Activated naive CD8-positive, alpha-beta T cell treated with anti-CD3 and anti-CD28 coated beads, Interleukin-2, amount 50 U/mL, for 16 hours (primary cell): ENCODE results near the gene TCERG1L.

Experiments
- DNase-seq: peaks from one replicate; pipeline ENCODE4 v3.0.0-alpha.2; 2020; ENCODE audit warnings: low read depth, low spot score

Gene TCERG1L

DNA sequence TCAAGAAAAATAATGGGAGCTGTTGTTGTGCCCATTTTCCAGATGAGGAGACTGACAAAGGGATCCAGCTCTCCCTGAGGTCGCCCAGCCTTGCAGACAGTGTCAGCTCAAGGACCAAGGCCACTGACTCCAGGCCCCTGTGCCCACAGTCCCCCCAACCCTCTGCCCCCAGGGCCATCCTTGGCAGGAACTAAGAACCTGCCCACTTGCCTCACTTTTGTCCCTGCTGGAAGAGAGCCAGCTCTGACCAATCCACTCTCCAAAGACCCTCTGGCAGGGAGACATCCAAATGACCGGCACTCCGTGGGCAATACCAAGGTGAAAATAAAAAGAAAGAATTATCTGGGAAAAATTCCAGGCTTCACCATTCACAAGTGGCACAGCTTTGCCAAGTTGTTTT, 101.3 kb downstream of the TCERG1L start:
- no peak for DNase-seq

DNA sequence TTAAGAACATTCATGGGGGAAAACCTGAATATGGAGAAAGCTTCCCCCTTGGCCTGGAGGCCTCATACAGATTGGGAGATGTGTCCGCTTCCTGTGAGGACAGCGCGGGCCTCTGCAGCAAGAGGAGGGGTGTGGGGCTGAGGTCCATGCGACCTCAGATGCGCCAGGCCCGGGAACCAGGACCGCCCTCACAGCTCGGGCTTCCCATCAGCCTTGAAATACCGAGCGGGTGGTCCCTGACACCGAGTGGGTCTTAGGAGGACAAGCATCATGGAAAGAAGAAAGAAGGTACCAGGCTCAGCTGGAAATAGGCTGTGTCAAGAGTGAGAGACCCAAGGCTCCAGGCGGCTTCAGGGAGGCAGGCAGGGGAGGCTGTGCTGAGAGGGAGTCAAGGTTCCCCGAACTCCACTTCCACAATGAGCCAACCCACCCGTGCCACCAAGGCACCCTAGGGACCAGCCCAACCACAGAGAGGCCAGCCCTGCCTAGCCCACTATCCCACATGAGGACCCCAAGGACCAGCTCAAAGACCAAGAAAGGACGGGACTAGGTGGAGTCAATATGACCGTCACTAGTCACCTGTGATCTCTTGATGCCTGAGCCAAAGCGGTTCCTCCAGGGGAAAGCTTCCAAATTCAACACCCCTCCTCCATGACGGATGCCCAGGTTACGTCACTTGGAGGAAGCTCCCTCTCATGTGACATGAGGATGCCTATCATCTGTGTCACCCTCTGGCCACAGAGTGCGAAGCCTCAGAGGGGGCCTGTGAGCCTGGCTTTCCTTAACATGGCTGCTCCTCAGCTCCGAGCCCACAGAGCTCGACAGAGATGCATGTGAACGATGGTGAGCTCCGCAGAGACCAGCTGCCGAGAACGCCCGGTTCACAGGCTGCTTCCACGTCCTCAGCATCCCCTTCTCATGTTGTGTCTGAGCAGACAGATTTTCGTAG, 103.7 kb downstream of the TCERG1L start:
- DNase-seq: no peak

DNA sequence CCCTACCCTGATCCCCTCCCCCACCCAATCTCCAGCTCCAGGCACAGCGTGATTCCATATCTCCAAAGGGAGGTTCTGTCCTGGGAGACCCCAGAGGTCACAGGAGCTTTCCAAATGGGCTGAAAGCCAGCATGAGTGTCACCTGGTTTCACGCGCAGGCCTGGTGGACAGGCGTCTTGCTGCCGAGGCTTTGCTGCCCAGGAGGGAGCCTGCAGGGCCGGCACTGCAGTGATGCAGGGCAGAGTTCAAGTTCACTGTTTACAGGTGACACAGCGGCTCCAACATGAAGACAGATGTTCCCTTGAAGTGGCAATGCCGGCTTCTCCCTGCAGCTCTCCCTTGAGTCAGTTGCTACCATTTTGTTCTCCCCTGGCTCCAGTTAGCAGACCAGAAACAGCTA, 104.3 kb downstream of the TCERG1L start:
- DNase-seq: no peak

DNA sequence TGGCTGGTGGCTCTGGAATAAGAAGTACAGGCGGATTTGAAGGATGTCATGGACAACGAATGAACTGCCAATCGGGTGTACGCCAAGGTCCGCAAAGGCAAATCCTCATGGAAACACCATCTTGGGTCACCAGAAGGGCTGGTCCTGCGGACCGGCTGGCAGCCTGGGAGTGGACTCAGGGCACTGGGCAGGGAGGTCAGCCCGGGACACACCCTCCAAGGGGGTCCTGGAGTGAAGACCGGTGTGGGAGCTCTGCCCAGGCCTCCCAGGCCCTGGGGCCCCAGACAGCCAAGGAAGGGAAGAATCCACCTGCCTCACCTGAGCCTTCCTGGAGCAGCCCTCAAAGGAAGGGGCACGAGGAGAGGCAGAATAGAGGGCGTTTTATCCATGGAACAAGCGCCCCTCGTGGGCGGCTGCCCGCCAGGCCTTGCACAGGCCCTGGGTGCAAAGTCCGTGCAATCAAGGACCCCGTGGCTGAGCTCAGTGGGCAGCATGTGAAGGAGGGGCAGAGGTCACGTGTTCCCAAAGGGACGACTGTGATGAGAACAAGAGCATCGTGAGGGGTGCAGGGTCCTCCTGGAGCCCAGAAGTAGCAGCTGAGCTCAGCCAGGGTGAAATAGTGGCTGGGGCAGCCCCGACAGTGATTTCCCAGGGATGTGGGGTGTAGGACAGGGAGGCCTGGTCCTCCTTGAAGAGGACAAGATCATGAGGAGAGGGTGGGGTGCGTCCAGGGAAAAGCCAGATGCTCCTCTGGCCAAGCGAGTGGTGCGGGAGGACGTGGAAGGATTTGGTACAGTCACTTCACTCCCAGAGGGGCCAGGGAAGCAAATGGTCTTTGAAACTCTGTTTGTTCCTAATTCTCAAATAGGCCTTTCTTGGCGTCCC, 105.2 kb downstream of the TCERG1L start:
- no peak for DNase-seq

DNA sequence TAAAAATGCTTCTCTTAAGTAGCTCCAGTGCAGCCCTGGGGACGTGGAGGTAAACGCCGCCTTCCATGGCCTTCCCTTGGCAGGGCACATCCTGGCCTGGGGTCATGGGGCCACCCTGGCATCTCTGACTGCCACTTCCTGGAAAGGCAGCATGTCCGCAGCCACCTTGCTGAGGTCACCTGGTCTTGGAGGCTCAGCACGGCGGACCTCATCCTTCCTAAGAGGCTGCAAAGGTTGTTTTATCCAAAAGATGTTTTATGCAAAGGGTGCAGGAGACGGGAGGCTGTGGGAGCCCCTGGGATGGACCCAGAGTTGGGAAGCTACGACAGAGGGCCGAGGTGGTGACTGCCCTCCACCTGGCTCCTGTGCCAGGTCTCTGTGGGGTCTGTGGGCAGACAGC, 106.0 kb downstream of the TCERG1L start:
- DNase-seq: no peak

DNA sequence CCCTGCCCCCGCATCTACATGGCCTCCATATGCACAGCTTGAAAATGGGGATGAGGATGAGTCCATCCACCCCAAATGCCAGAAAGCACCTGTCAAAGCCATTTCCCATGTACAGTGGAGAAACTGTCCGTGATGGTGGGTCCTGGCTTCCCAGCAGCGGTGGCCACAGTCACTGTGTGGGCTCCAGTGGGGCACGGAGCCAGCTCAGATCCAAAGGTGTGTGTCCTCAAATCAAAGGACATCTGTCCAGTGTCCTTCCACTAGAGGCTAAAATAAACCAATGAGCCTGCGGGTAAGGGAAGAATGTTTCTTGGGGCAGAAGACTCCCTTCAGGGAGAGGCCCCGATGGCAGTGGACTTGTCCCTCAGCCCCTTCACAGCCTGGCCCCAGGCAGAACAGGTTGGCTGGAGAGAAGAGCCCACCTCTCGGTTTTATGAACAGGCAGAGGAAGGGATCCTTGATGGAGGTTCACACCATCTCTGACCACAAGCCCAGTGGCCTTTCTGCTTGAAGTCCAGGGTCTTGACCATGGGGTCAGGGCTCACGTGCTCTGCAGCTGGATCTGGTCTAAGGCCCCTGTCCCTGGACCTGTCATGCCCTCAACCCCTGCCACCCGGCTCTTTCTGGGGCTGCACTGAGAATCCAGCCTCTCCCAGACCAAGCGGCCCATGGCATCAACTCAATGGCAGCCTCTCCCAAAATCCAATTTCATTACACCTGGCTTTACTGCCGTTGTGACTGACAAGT, 106.9 kb downstream of the TCERG1L start:
- DNase-seq: no peak

DNA sequence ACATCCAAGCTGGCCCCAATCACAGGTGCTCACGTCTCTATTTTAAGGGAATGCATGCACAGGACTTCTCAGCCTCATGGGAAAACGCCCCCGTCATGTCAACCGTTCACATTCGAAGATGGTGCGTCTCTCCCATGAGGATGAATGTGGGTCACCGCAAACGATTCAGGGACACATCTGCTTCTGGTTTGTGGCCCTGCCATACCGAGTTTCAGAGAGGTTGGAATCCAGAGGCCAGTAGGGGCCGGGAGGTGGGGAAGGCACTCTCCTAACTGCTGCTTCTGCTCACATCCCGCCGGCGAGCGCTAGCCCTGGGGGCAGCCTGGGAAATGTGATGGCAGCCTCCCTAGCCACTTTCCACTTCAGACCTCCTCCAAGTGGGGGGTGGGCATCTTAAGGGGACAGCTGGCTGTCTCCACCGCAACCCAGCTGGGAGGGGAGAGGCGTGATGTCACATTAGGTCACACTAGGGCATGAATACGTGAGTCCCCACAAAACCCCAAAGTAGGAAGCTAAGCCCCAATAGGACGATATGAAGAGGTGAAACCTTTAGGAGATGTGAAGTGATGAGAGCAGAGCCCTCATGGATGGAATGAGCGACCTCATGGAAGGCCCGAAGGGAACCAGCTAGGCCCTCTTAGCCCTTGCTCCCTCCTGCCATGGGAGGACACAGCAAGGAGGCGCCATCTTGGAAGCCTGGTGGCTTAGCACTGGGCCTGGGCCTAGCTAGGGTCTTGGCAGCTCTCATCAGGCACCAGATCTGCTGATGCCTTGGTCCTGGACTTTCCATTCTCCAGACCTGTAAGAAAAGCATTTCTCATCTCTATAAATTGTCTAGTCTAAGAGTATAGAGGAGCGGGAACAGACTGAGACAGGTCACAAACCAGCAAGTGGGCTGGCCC, 107.8 kb downstream of the TCERG1L start:
- DNase-seq: no peak

DNA sequence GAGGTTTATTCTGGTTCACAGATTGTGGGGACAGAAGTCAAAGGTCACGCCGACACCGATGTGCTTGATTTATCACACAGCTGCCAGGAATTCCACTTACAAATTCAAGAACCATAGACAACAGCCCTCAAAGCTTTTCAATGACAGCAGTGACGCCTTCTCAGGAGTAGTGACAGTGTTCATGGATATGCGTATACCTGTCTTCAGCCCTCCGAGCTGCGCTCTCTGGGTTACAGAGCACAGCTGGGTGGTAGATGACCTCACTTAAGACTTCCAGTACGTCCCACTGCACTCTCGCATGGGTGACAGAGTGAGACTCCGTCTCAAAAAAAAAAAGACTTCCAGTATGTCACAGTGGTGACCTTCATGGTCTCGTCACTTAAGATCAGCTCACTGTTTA, 108.5 kb downstream of the TCERG1L start:
- no peak for DNase-seq

DNA sequence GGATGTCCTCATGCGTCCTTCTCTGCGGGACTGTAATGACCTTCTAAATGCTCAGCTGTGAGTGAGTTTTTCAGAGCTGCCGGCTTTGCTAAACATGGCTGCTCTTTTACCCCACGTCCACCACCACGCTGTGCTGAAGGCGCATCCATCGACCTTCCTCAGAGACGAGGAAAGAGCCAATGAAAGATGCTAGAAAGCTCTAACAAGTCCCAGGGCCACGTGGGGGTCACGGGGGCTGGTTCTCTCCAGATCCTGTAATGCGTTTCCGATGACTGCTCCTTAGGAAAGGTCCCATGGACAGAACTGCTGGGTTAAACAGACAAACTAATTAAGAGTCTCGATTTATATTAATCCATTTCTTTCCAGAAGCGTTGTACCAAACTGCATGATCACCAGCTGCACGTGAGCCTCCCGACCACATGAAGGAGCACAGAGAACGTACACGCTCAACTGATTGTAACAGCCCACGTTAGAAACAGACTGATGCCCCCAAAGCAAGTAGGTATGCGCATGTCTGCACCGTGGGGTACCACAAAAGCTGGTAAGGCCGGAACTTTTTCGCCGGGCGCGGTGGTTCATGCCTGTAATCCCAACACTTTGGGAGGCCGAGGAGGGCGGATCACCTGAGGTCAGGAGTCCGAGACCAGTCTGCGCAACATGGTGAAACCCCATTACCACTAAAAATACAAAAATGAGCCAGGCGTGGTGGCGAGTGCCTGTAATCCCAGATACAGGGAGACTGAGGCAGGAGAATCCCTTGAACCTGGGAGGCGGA, 109.6 kb downstream of the TCERG1L start:
- DNase-seq: no peak

DNA sequence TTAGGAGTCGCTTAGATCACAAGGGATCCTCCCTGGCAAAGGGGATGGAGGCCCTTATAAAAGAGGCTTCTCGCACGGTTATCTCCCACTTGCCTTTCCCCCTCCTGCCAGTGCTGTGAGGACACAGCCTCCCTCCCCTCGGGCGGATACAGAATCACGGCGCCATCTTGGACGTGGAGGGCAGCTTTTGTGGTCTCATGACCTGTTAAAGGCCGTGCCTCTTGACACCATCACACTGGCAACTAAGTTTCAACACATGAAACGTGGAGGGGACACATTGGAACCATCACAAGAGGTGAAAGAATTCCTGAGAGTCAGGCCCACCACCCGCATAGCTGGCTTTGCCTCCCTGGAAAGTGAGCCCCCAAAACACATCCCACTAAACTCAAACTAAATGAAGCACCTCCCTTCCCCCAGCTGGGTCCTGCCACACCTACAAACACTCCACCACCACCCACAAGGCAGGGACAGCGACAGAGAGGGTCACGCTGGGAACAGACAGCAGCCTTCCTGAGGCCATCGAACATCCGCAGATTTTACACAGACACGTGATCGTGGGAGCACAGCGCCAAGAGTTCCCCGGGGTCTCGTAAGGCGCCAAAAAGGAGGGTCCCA, 110.6 kb downstream of the TCERG1L start:
- no peak for DNase-seq

DNA sequence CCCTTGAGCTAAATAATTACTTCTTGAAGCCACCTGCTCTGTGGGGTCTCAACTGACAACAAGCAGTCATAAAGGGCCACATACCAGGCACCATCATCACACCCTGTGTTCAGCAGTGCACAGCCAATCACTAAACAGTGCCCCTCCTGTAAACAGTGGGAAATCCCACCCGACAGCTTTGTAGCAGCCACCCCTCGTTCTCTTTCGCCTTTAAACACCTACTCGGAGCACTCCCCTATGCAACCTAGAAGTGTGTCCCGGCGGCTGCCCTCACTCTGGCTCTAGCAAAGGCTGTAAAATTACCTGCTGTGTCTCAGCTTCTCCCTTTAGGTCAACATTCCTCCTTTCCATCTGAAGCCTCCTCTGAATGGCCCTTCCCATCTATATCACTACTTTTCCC, 111.9 kb downstream of the TCERG1L start:
- no peak for DNase-seq

DNA sequence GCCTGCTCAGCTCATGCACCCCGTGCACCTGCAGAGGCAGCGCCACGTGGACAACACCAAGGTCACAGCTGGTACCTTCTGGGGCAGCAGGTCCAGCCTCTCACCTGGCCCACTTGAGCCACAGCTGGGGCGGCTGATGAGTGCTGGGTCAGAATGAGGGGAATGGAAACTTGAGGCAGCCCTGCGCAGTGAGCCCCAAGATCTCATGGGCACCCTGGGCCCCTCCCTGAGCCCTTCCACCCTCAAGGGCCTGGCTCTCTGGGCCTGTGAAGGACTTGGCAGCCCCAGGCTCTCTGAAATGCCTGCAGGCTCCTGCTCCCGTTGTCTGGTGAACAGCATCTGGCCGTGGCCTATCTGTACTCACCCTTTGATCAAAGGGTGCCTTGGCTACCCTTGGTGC, 112.7 kb downstream of the TCERG1L start:
- no peak for DNase-seq

DNA sequence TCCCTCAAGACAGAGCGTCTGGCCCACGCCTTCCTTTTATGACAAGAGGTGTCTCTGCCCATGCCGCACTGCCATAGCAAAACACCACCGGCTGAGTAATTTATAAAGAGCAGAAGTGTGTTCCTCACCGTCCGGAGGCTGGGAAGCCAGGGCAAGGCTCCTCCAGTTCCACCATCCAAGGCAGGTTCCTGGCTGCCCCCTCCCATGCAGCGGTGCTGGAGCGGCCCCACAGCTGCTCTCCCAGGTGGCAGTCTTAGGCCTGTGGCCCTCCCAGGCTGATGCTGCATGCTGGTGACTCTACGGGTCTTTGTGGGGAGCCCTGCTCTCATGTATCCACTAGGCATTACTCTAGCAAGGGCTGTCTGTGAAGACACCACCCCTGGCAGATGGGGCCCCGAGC, 113.1 kb downstream of the TCERG1L start:
- no peak for DNase-seq

DNA sequence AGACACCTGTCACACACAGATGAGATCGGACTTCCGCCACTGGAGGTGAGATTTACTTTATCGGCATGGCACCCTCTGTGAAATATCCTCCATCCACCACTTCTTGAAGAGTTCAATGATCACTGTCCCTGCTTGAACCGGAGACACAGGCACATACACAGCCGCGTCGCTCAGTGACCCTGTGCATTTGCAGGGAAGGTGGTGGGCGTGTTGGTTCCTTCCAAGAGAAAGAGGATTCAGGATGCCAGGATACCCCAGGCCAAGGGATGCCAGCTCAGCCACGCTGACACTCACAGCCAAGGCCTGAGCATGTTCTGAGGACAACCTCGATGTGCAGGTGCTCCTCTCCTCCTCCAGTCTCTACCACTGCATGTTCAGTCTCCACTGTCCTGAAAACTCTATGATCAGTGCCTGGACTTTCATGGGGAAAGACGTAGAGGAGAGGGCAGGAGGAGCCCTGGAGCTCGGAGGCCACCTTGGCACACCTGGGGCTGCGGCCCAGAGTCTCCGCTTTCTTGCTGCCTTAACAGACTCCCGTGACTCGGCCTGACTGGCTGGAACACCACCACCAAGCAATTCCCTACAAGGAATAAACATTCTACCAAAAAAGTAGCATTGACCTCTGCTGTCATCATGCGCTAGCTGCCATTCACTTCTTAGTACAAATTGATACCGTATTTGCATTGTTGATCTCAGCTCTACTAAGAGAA, 115.2 kb downstream of the TCERG1L start:
- DNase-seq: no peak

DNA sequence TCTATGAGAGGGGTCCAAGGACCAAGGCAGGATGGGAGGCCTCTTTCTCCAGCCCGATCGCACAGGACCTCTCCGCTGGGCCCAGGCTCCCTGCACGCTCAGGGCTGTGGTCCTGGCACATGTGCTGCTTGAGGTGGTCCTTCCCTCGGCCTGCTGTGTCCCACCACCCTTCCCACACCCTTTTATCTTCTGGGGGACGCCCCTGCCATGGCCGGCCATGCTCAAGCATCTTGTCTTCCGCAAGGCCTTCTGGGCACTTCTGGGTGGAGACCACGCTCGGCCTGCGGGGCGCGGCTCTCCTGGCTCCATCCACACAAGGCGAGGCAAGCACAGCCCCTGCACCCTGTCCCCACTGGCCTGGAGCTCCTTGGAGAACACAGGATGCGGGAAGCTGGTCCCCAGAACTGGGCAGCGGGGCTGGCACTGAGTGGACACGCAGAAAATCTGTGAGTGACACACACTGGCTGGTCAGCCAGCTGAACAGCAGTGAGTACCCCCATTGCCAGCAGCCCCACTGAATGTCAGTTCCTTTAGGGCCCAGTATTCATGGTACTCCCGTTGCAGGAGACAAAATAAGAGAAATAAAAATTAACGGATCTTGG, 115.9 kb downstream of the TCERG1L start:
- no peak for DNase-seq

DNA sequence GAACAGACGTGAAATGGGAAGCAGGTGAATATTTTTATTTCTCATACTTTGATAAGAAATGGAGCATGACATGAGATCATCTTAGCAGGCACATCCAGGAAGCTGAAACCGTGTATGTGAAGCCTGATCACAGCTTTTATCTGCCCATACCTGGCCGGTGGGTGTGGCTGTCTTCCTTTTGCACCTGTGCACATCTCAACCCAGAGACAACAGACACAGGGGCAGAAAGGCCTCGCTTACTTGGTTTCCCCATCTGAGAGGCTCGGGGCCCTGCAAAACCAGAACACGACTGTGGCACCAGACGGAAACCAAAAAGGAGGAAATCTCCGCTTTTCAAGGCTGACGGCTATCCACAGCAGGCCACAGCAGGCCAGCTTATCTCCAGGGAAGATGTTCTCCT, 116.4 kb downstream of the TCERG1L start:
- no peak for DNase-seq

DNA sequence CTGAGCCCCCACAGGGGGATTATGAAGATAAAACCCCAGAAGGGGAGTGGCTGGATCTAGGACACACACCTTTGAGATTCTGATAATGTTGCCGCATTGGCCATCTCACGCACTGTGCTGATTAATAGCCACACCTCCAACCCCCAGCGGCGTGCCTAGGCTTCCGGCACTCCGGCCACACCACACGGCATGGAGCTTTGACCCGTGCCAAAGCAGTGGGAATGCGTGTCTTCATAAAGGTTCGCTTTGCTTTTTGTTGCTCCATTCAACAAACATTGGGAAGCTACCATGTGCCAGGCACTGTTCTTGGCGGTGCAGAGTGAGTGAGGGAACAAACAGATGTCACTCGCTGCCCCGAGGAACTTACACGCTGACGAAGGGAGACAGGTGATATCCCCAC, 117.6 kb downstream of the TCERG1L start:
- DNase-seq: no peak

DNA sequence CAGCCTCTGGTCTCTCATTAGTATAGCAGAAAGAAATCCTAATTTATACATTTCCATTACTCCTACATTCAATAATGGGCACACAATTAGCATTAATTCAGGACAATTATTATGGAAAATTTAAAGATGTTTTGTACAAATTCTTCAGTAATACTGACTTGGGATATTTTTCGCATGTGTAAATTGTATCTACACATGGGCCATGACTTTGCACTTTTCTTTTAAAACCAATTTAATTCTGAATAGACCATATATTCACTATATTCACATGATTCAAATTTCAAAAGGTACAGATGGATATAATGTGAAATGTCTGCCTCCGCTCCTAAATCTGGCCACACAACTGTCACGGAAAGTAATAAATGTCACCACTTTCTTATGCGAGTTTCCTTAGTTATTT, 123.0 kb downstream of the TCERG1L start:
- DNase-seq: no peak

DNA sequence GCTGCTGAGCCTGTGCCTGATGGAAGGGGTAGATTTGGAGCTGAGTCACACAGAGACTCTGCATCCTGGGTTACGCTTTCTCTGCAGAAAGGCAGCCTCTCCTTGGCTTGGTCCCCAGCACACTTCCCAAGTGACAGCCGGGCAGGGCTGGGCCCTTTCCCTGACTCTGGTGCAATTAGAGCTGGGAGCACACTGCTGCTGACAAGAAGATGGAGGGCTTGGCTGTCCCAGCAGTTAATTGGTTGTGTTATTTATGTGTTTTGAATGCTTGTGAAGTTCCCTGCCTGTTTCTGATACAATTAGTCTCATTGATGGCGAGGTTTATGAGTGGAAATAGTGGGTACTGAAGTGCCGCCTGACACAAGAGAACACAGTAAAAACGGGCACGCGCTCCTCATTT, 123.6 kb downstream of the TCERG1L start:
- no peak for DNase-seq
